Nephron (organoid): ENCODE results near the gene RAPGEF4.

Experiments used
- H3K27ac Mint-ChIP-seq, 3 experiments: 2 replicates each; pipeline ENCODE4 v1.8.0; 2020; ENCODE audit warnings: mixed read lengths in 3 of 3, mild to moderate bottlenecking in 2 of 3, moderate library complexity in 1 of 3
- H3K27me3 Mint-ChIP-seq: 2 replicates; pipeline ENCODE4 v1.8.0; 2021; ENCODE audit warnings: low read depth, mild to moderate bottlenecking, moderate library complexity, mixed read lengths
- H3K36me3 Mint-ChIP-seq: 2 replicates; pipeline ENCODE4 v1.8.0; 2020; ENCODE audit warnings: low read depth, mixed read lengths
- H3K4me1 Mint-ChIP-seq: 2 replicates; pipeline ENCODE4 v1.8.0; 2020; ENCODE audit warnings: mixed read lengths
- H3K4me3 Mint-ChIP-seq, 3 experiments: 2 replicates each; pipeline ENCODE4 v1.8.0; 2020; ENCODE audit warnings: mild to moderate bottlenecking in 3 of 3, mixed read lengths in 3 of 3, moderate library complexity in 2 of 3
- H3K9me3 Mint-ChIP-seq: 2 replicates; pipeline ENCODE4 v1.8.0; 2020; ENCODE audit warnings: mixed read lengths
- CTCF ChIP-seq, 3 experiments: fragments of 200-600 bp; sonication (generic); IDR thresholded peaks; one replicate each; pipeline ENCODE4 v1.5.0; 2021; ENCODE audit warnings: antibody characterized with exemption in 3 of 3; ENCODE audit not compliant: unreplicated experiment in 3 of 3

Gene RAPGEF4

GRCh38 chr2:173054466-173054865 lies 318.8 kb downstream of the RAPGEF4 start:
- no peak overlapping the region for H3K4me3 Mint-ChIP-seq
- peaks cover 8% of the 10 kb centered on the region for H3K4me1 Mint-ChIP-seq
- H3K36me3 Mint-ChIP-seq, result no peaks in the 10 kb centered on the region
- H3K27ac Mint-ChIP-seq, result no peak overlapping the region
- TF ChIP-seq CTCF (IDR thresholded peaks at IDR 0.05; ENCODE audit: unreplicated experiment in 3 of 3), result no peak
- H3K9me3 Mint-ChIP-seq, result peaks cover 5% of the 10 kb centered on the region
- peaks cover 11% of the 10 kb centered on the region for H3K27me3 Mint-ChIP-seq

- Mint-ChIP-seq H3K27ac (no peak overlapping the region), H3K4me3 (no peak overlapping the region), H3K9me3 (peaks cover 5% of the 10 kb centered on the region), H3K4me1 (no peaks in the 10 kb centered on the region), H3K27me3 (peaks cover 11% of the 10 kb centered on the region), H3K36me3 (no peaks in the 10 kb centered on the region)
- TF ChIP-seq CTCF (IDR thresholded peaks at IDR 0.05; ENCODE audit: unreplicated experiment in 3 of 3), result no peak
Measured at GRCh38 chr2:173056705-173057364, 321.2 kb downstream of the RAPGEF4 start.

- H3K4me3 Mint-ChIP-seq, result no peak overlapping the region
- H3K27ac Mint-ChIP-seq, result no peak overlapping the region
- no peaks in the 10 kb centered on the region for H3K36me3 Mint-ChIP-seq
Measured at GRCh38 chr2:173058097-173058496, 322.5 kb downstream of the RAPGEF4 start.

GRCh38 chr2:173058673-173059072 lies 323.0 kb downstream of the RAPGEF4 start:
- no peak overlapping the region for H3K27ac Mint-ChIP-seq
- H3K9me3 Mint-ChIP-seq, result peaks cover 5% of the 10 kb centered on the region
- peaks cover 11% of the 10 kb centered on the region for H3K27me3 Mint-ChIP-seq
- no peak overlapping the region for H3K4me3 Mint-ChIP-seq
- no peaks in the 10 kb centered on the region for H3K36me3 Mint-ChIP-seq
- TF ChIP-seq CTCF (IDR thresholded peaks at IDR 0.05; ENCODE audit: unreplicated experiment in 3 of 3), result no peak
- H3K4me1 Mint-ChIP-seq, result no peaks in the 10 kb centered on the region

More at GRCh38 chr2:173058097-173058496, 322.5 kb downstream of the RAPGEF4 start:
- no peak for TF ChIP-seq CTCF (IDR thresholded peaks at IDR 0.05; ENCODE audit: unreplicated experiment in 3 of 3)
- Mint-ChIP-seq H3K9me3 (peaks cover 5% of the 10 kb centered on the region), H3K4me1 (no peaks in the 10 kb centered on the region), H3K27me3 (peaks cover 11% of the 10 kb centered on the region)

GRCh38 chr2:173059292-173059691 lies 323.6 kb downstream of the RAPGEF4 start:
- peaks cover 11% of the 10 kb centered on the region for H3K27me3 Mint-ChIP-seq
- TF ChIP-seq CTCF (IDR thresholded peaks at IDR 0.05; ENCODE audit: unreplicated experiment in 3 of 3), result no peak
- no peaks in the 10 kb centered on the region for H3K36me3 Mint-ChIP-seq
- H3K9me3 Mint-ChIP-seq, result peaks cover 5% of the 10 kb centered on the region
- no peak overlapping the region for H3K4me3 Mint-ChIP-seq
- H3K4me1 Mint-ChIP-seq, result no peaks in the 10 kb centered on the region
- H3K27ac Mint-ChIP-seq, result no peak overlapping the region

GRCh38 chr2:173059971-173060461 lies 324.4 kb downstream of the RAPGEF4 start:
- peaks cover 11% of the 10 kb centered on the region for H3K27me3 Mint-ChIP-seq
- peaks cover 5% of the 10 kb centered on the region for H3K9me3 Mint-ChIP-seq
- H3K36me3 Mint-ChIP-seq, result no peaks in the 10 kb centered on the region
- no peak overlapping the region for H3K4me3 Mint-ChIP-seq
- H3K4me1 Mint-ChIP-seq, result no peaks in the 10 kb centered on the region
- H3K27ac Mint-ChIP-seq, result no peak overlapping the region
- TF ChIP-seq CTCF (IDR thresholded peaks at IDR 0.05; ENCODE audit: unreplicated experiment in 3 of 3), result no peak
